ENCODE results near the gene STX8.

GRCh38 chr17:9498490-9498889, 77.1 kb downstream of the STX8 start:
- no peak for TF ChIP-seq CTCF (IDR thresholded peaks at IDR 0.05 in 2 of 3, conservative IDR thresholded peaks at IDR 0.05 in 1 of 3; ENCODE audit: borderline replicate concordance in 1 of 3, insufficient read depth in 1 of 3, low read depth in 2 of 3, low read length in 2 of 3)
- TF ChIP-seq RAD21 (IDR thresholded peaks at IDR 0.05; ENCODE audit: low read depth) = no peak
- no peak for TF ChIP-seq MAX (IDR thresholded peaks at IDR 0.05)
- TF ChIP-seq POLR2A (IDR thresholded peaks at IDR 0.05; ENCODE audit: borderline replicate concordance, extremely low read depth, insufficient read depth, insufficient read length) = no peak
- no peak for TF ChIP-seq REST (IDR thresholded peaks at IDR 0.05; ENCODE audit: low read depth)
- no peak for TF ChIP-seq ZFX (IDR thresholded peaks at IDR 0.05)
- TF ChIP-seq ZNF274 (IDR thresholded peaks at IDR 0.05; ENCODE audit: low read depth, low read length) = no peak
- TF ChIP-seq EZH2 (IDR thresholded peaks at IDR 0.05) = no peak
- TF ChIP-seq POLR2AphosphoS5 (IDR thresholded peaks at IDR 0.05; ENCODE audit: low read depth, low read length) = no peak
- no peak for TF ChIP-seq EGR1 (IDR thresholded peaks at IDR 0.05; ENCODE audit: low read depth)
